RCC 7860 (cell line): Measurements from ENCODE around the gene MANEAL.
"Not testable (repeated sequence)": the region's sequence is repeated elsewhere in the genome, so short reads cannot be mapped to it uniquely, and the experiment has no call there.

ENCODE experiments used
- DNase-seq: peaks from one replicate; pipeline ENCODE4 v3.0.0-alpha.2; 2015; ENCODE audit warnings: low spot score
- FAIRE-seq: peaks from 2 replicates; lab custom pipeline; 2012; peaks lifted over from hg19 to GRCh38; lab: Jason Lieb, UNC

MANEAL gene

GRCh38 chr1:37793773-37794371 lies at the start of gene MANEAL:
Gene MANEAL (plus strand): TSS chr1:37793847. CDS start chr1:37794183, 336 bp downstream.
- DNase-seq (peak; percentile 13), FAIRE-seq (no peak)

- FAIRE-seq = no peak
- DNase-seq = no peak
Measured at GRCh38 chr1:37746806-37747205, 46.8 kb upstream of the MANEAL start.

GRCh38 chr1:37748565-37748964 lies 45.1 kb upstream of the MANEAL start:
- DNase-seq (no peak), FAIRE-seq (no peak)

GRCh38 chr1:37752213-37752582 lies 41.4 kb upstream of the MANEAL start:
- no peak for FAIRE-seq

GRCh38 chr1:37752583-37753471 lies 40.8 kb upstream of the MANEAL start:
- no peak for FAIRE-seq
- DNase-seq = no peak

More at GRCh38 chr1:37752213-37752582, 41.4 kb upstream of the MANEAL start:
- DNase-seq = no peak

- FAIRE-seq (no peak), DNase-seq (no peak)
Measured at GRCh38 chr1:37753473-37754321, 40.0 kb upstream of the MANEAL start.

- DNase-seq (no peak), FAIRE-seq (no peak)
Measured at GRCh38 chr1:37755290-37755689, 38.4 kb upstream of the MANEAL start.

GRCh38 chr1:37755951-37756560 lies 37.6 kb upstream of the MANEAL start:
- FAIRE-seq = no peak
- no peak for DNase-seq

- no peak for FAIRE-seq
- DNase-seq = no peak
Measured at GRCh38 chr1:37759451-37759850, 34.2 kb upstream of the MANEAL start.

- no peak for FAIRE-seq
- DNase-seq = no peak
Measured at GRCh38 chr1:37761416-37762095, 32.1 kb upstream of the MANEAL start.

- DNase-seq = no peak
- no peak for FAIRE-seq
Measured at GRCh38 chr1:37762516-37762915, 31.1 kb upstream of the MANEAL start.

GRCh38 chr1:37763791-37764413 lies 29.7 kb upstream of the MANEAL start:
- FAIRE-seq = no peak
- no peak for DNase-seq

- no peak for DNase-seq
- no peak for FAIRE-seq
Measured at GRCh38 chr1:37764414-37764825, 29.2 kb upstream of the MANEAL start.

GRCh38 chr1:37764888-37765441 lies 28.7 kb upstream of the MANEAL start, which contains the start of gene EPHA10:
Gene EPHA10 (minus strand): TSS chr1:37765120. CDS start chr1:37765066, 54 bp downstream.
- FAIRE-seq = no peak
- no peak for DNase-seq

- FAIRE-seq = no peak
- no peak for DNase-seq
Measured at GRCh38 chr1:37765916-37766664, 27.6 kb upstream of the MANEAL start.

- FAIRE-seq (no peak), DNase-seq (no peak)
Measured at GRCh38 chr1:37767488-37767887, 26.2 kb upstream of the MANEAL start.

- DNase-seq, FAIRE-seq: not testable (repeated sequence)
Measured at GRCh38 chr1:37771440-37771839, 22.2 kb upstream of the MANEAL start.

- FAIRE-seq (no peak), DNase-seq (no peak)
Measured at GRCh38 chr1:37776946-37777516, 16.6 kb upstream of the MANEAL start.
